SH-SY5Y (cell line): ENCODE measurements around the gene B3GALT6.

Source experiments
- GATA2 ChIP-seq: IDR thresholded peaks from 2 replicates; pipeline ENCODE4 v1.6.1; 2011; ENCODE audit warnings: mild to moderate bottlenecking, low read depth, low read length
- GATA3 ChIP-seq: IDR thresholded peaks from 2 replicates; pipeline ENCODE4 v1.6.1; 2011; ENCODE audit warnings: low read depth, mild to moderate bottlenecking, low read length, moderate library complexity

- TF ChIP-seq GATA2 (no peak), GATA3 (no peak)
Observed at GRCh38 chr1:1183221-1183747, 48.8 kb upstream of the B3GALT6 start.
